Fibroblast of skin of abdomen (primary cell): ENCODE results near the gene PLCL2.
A peak's percentile ranks its signal among the peaks of the same experiment; 100 is the strongest.

Experiments
- DNase-seq: peaks from one replicate; pipeline ENCODE4 v3.0.0-alpha.2; 2013

The PLCL2 gene

GRCh38 chr3:17047894-17048293 lies 163.1 kb downstream of the PLCL2 start:
- DNase-seq, result no peak

- no peak for DNase-seq
These were observed 165.3 kb downstream of the PLCL2 start for GRCh38 chr3:17050071-17050470.

- no peak for DNase-seq
These were observed 165.8 kb downstream of the PLCL2 start for GRCh38 chr3:17050506-17050905.

GRCh38 chr3:17052363-17052762 lies 167.6 kb downstream of the PLCL2 start:
- DNase-seq, result no peak

GRCh38 chr3:17054301-17054981 lies 169.7 kb downstream of the PLCL2 start:
- no peak for DNase-seq

GRCh38 chr3:17054982-17055343 lies 170.2 kb downstream of the PLCL2 start:
- no peak for DNase-seq

- peak; percentile 88 for DNase-seq
These were observed 170.9 kb downstream of the PLCL2 start for GRCh38 chr3:17055374-17056276.

- peak; percentile 85 for DNase-seq
These were observed 172.6 kb downstream of the PLCL2 start for GRCh38 chr3:17057321-17057720.

- no peak for DNase-seq
These were observed 175.3 kb downstream of the PLCL2 start for GRCh38 chr3:17059989-17060550.

GRCh38 chr3:17061005-17061404 lies 176.2 kb downstream of the PLCL2 start:
- no peak for DNase-seq

GRCh38 chr3:17062736-17063135 lies 178.0 kb downstream of the PLCL2 start:
- no peak for DNase-seq

GRCh38 chr3:17063596-17063995 lies 178.8 kb downstream of the PLCL2 start:
- DNase-seq, result no peak

- DNase-seq, result no peak
These were observed 180.6 kb downstream of the PLCL2 start for GRCh38 chr3:17065315-17065714.

- DNase-seq, result no peak
These were observed 181.1 kb downstream of the PLCL2 start for GRCh38 chr3:17065881-17066280.

GRCh38 chr3:17069754-17070153 lies 185.0 kb downstream of the PLCL2 start:
- DNase-seq, result no peak

GRCh38 chr3:17070161-17070959 lies 185.6 kb downstream of the PLCL2 start:
- peak; percentile 27 for DNase-seq

GRCh38 chr3:17074559-17074958 lies 189.8 kb downstream of the PLCL2 start:
- no peak for DNase-seq

GRCh38 chr3:17075358-17075757 lies 190.6 kb downstream of the PLCL2 start:
- DNase-seq, result no peak

- no peak for DNase-seq
These were observed 191.2 kb downstream of the PLCL2 start for GRCh38 chr3:17075907-17076306.

- no peak for DNase-seq
These were observed 192.3 kb downstream of the PLCL2 start for GRCh38 chr3:17076940-17077605.

- DNase-seq, result no peak
These were observed 192.9 kb downstream of the PLCL2 start for GRCh38 chr3:17077606-17078005.

GRCh38 chr3:17078926-17079465 lies 194.2 kb downstream of the PLCL2 start:
- no peak for DNase-seq
